ENCODE measurements around the gene FBN2. TPM values are rescaled to one million over a fixed set of nuclear protein-coding genes. Genes with fewer than 3 reads are reported as not detected.
"Not testable (repeated sequence)": the region's sequence is repeated elsewhere in the genome, so short reads cannot be mapped to it uniquely, and the experiment has no call there.

The FBN2 gene
- polyA plus RNA-seq, 4 donors: 73.4 to 450 (median 108) TPM

DNA sequence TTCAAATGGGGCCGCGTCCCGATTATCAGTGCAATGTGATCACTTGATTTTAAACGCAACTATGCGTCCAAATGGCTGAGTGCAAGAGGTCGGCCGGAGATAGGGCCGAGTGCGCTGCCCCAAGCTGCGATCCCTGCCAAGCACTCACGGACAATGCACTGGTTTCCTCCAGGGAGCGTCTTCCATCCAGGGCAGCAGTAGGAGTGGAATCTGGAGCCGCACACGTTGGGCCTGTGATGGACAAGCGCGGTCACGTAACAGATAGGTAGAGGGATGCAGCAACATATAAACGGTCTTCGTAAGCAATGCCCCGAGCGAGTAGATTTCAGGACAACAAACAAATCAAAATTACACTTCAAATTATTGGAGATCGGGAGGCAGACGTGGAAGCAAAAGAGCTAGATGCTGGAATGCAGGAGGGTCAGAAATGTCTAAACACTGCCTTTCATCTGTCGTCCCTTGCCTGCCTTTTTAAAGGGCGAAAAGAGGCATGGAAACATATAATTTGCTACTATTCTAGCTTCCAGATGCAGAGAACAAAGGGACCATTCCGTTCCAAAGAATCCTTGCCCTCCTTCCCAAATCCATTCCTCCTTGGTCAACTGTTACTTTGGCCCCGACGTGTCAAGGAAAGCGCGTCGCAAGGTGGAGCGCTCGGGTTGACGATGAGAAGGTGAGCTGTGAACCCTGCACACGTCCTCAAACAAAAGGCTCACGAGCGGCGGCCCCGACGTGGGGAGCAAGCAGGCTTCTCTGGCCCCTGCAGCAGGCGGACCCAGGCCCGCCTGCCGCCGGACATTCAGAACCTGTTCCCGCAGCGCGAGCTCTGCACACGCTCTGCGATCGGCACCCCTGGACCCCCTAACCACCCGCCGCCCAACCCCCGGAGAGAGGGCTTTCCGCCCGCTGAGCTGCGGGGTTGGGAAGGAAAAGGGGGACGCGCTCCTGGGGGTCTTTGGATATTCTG is 1.5 kb downstream of the FBN2 start:
- peak in 3 of 4 donors; percentile 21 to 39 (median 29) for DNase-seq (ENCODE audit: low read depth in 4 of 4, low spot score in 3 of 4)

DNA sequence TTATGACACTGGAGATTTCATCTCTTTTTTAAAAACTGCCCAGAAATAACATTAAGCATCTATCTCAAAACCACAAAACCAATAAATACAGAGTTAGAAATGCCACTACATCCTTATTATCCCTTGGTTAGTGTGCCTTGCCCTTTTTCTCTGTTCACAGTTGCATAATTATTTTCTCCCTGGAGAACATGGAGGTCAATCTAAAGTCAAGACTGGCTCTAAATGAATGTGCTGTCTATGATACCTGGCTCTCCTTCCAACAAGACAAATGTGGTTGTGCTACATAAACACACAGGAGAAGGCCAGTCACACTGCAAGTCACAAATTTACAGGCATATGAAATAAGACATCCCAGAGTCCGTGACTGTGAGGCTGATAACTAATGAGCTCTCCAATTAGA is 2.8 kb downstream of the FBN2 start:
- DNase-seq (ENCODE audit: low read depth in 4 of 4, low spot score in 3 of 4): no peak

DNA sequence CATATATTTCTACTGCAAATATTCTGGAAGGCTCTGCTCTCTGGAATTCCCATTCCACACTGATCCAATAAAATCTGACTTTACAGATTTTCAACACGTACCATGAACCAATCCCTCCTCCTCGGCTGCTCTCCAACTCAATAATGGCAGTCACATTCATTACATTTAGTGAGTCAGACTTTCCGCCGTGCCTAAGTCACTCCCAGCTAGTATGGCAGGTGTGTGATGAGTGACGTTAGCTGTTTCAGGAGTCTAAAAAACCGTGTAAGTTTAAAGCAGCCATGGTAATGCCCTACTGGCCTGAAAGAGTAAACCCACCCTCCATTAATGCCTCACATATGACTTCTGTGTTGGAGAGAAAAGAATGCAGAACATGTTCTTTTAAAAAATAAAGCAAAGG is 3.3 kb downstream of the FBN2 start:
- DNase-seq (ENCODE audit: low read depth in 4 of 4, low spot score in 3 of 4): no peak

DNA sequence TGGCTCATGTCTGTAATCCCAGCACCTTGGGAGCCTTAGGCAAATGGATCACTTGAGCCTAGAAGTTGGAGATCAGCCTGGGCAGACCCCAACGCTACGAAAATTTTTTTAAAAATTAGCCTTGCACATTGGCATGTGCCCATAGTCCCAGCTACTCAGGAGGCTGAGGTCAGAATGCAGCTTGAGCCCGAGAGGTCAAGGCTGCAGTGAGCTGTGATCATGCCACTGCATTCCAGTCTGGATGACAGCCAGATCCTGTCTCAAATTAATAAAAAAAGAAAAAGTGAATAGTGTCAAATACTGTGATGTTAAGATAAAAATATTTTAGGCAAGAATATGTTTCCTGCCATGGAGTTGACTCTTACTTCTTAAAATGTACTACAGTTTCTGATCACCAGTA is 5.3 kb downstream of the FBN2 start:
- no peak for DNase-seq (ENCODE audit: low read depth in 4 of 4, low spot score in 3 of 4)

DNA sequence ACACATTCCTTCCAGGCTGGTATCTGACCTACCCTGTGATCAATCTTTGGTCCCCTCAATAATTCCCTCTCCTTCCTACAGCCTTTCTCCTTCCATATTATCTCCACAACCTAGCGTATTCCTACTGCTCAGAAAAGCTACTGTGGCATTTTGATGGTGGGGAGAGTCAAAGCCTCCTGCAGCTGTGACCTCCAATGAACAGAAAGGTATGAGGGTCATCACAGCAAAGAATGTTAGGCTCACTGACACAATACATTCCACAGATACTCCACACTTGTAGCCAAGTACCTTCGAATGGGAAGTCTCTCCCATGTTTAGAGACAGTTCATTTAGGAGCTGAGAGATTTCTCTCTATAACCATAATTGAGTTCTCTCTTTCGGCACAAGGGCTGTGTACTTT is 5.9 kb downstream of the FBN2 start:
- no peak for DNase-seq (ENCODE audit: low read depth in 4 of 4, low spot score in 3 of 4)

DNA sequence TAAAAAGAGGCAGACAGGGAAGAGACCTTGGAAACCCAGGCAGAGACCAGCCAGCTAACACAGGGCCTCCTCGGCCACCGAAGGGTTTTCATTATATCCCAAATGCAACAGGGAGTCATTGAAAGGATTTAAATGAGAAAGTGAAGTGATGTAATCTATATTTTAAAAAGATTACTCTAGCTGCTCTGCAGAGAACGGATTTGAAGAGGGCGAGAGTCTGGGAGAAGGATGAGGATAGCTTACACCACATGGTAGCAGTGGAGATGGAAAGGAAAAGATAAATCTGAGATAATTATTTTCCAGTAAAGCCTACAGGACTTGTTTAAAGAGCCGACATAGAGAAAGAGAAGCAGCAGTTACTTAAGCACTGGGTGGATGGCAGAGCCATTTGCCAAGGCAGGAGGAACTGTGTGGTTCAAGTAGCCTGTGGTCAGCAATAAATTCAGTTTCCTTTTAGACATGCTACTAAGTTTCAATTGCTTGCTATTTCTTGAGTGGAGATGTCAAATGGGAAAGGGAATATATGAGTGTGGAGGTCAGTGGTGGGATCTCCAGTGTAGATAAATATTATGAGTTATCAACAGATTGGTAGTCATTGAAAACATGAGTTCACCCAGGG is 9.3 kb downstream of the FBN2 start:
- no peak for DNase-seq (ENCODE audit: low read depth in 4 of 4, low spot score in 3 of 4)

DNA sequence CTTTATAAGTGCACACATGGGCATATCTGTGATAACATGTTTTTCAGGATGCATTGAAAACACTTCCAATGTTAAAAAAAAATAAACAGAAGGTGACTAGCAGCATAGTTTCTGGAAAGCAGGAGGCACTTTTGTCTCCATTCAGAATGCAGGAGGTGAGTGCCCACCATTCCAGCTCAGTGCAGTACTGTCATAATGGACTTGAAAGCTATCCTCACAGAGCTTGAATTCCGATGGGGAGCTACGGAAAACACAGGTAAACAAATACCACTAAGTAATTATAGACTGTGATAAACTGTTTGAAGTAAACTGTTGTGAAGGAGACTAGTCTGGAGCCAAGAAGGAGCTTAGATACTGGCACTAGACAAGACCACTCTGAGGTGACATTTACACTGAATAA is 9.9 kb downstream of the FBN2 start:
- DNase-seq (ENCODE audit: low read depth in 4 of 4, low spot score in 3 of 4): no peak

DNA sequence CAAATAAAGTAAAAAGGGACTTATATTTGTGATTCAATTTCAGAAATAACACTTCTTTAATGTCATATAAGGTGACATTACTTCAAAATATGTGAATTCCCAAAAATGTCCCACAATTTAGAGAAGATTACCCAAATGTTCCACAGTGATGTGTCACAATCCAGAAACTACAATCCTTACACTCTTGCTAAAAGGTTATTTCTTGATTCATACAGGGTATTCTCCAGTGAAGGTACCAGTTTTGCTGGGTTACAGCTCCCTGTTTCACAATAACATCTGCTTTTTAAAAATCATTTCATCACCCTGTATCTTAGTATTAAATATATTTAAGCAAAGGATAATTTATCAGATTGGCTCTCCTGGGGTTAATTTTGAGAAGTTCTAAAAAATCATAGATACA is 11.0 kb downstream of the FBN2 start:
- no peak for DNase-seq (ENCODE audit: low read depth in 4 of 4, low spot score in 3 of 4)

DNA sequence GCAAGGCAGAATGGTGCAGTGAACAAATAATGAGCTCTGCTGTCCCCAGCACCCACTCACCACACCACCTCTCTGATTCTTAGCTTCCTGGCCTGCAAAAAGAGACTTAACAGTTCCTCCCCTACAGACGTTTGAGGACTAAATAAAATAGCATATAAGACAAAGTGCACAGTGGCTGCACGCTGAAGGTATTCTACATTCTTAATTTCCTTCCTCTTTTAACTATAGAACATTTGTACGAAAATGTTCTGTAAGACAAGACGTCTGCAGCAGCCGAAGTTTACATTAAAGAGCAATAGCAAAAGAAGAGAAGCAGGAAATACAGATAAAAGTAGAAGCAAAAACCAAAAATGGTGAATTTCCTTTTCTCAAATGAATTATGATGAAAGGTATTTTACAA is 15.7 kb downstream of the FBN2 start:
- no peak for DNase-seq (ENCODE audit: low read depth in 4 of 4, low spot score in 3 of 4)

DNA sequence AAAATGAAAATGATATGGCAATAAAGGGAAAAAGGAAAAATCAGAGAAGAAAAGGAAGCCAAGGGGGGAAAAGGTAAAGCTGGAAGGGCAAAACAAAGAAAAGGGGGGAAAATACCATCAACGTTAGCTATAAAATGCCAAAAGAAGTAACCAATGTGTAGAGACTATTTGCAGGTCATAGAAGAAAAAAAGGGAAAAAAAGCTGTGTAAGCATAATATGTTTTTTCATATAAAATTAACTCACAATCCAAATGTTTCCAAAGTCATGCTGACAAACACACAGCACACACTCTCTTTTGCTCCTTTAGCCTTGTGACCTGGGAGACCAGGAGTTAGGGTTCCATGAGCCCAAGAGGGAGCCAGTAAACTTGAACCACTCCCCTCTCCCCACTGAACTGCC is 18.2 kb downstream of the FBN2 start:
- no peak for DNase-seq (ENCODE audit: low read depth in 4 of 4, low spot score in 3 of 4)

DNA sequence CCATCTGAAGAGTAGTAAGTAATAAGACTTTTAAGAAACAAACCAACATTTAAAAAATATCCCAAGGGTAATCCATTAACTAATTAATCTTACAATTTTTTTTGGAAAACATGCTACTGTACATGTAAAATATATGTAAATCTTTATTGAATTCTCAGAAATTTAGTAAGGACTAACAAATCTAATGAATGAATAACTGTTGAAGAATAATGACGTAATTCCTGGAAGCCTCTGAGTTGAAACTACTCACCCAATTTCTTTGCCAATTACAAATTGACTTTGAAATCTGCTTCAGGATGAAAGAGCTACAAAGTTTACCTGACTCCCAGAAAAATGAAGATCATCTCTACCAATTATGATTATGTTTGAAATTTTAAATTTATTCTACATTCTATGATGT is 21.1 kb downstream of the FBN2 start:
- DNase-seq (ENCODE audit: low read depth in 4 of 4, low spot score in 3 of 4): no peak

DNA sequence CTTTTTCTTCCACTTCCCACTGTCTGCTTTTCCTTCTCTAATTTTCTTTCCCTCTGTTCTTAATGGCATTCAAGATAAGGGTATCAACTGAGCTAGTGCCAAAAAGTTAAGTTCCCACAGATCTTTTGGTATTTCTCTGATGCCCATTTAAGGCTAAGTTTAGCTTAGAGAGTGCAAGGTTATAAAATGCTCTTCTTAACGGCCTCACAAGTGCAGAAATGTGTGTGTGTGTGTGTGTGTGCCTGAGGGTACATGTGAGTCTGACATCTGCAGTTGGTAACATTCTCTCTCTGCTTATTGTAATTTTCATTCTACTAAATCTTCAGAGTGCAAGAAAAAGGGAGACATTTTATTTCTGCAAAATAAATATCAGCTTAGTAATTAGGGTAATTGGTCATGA is 24.2 kb downstream of the FBN2 start:
- no peak for DNase-seq (ENCODE audit: low read depth in 4 of 4, low spot score in 3 of 4)

DNA sequence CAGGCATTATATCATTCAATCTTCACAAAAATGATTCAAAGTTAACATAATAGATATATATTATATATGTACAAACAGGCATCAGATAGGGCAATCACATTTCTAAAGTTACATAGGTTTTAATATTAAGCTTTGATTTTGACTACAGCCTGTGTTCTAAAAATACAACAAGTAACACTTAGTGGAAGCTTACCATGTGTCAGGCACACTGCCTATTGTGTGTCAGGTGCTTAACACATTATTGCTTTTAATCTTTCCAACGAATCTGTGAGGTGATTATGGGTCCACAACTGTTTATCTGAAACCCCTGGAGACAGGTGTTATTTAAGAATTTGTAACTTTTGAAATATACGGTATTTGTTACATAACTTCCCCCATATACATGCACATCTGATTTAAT is 25.2 kb downstream of the FBN2 start:
- DNase-seq (ENCODE audit: low read depth in 4 of 4, low spot score in 3 of 4): no peak

DNA sequence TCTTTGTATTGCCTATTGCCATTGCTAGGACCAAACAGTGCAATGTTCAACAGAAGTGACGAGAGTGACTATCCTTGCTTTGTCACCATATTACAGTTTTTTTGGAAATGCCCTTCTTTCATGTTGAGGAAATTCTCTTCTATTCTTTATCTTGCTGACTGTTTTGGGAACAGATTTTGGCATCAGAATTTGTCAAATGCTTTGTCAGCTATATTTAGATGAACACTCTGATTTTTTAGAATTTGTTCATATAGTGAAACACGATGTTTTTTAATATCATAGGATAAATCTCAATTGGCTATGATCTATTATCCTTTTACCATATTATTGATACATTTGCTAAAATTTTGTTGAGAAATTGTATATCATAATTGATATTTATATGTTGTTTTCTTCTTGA is 31.4 kb downstream of the FBN2 start:
- DNase-seq (ENCODE audit: low read depth in 4 of 4, low spot score in 3 of 4): no peak

DNA sequence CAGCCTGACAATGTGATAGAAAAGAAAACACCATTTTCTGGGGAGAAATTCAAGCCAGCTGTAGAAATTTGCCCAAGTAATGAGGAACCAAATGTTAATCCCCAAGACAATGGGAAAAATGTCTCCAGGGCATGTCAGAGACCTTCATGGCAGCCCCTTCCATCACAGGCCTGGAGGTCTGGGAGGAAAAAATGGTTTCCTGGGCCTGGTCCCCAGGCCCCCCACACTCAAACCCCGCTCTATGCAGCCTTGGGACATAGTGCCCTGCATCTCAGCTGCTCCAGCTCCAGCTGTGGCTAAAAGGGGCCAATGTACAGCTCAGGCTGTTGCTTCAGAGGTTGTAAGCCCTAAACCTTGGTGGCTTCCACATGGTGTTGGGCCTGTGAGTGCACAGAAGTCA is 34.3 kb downstream of the FBN2 start:
- DNase-seq (ENCODE audit: low read depth in 4 of 4, low spot score in 3 of 4): not testable (repeated sequence)

DNA sequence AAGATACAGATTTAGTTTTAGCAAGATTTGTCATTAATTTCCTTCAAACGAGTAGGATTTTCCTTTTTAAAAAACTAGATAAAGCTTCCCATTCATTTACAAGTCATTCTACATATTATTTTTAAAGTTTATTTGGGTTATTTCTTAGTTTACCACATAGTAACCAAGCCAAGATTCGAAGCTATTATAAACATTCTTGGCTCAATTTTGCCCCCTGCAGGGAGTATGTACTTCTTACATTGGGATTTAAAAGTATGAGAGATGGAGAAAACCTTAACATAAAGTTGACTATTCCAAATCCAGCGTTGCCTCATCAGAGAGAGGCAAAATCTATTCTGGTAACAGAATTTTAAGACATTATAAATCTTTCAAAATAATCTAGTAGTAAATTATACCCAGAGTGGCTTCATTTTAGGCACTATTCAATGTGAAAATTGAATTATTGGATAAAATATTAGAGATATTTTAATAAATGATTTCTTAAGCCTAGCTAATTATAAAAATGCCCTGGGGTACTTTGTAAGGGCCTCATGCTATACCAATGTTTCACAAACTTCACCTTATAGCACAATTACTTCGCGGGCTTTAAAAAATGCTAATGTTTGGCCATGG is 39.1 kb downstream of the FBN2 start:
- DNase-seq (ENCODE audit: low read depth in 4 of 4, low spot score in 3 of 4): peak; percentile 35 to 48 (median 44)

DNA sequence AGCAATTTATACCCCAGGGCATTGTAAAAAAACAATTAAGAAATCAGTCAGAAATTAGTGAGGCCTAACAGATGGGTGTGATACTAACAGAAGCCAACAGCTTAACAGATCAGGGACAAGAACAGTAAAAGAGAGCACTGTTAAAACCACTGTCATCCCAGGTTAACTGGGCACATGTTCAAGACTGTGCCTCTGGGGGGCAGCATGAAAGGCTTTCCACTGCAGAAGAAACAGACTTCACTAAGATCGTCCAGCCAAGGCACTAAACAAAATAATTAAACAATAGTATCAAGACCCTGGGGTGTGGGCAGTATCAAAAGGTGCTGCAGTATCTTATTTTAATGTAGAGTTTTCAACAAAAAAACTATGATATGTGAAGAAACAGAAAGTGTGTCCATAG is 43.5 kb downstream of the FBN2 start:
- DNase-seq (ENCODE audit: low read depth in 4 of 4, low spot score in 3 of 4): no peak

DNA sequence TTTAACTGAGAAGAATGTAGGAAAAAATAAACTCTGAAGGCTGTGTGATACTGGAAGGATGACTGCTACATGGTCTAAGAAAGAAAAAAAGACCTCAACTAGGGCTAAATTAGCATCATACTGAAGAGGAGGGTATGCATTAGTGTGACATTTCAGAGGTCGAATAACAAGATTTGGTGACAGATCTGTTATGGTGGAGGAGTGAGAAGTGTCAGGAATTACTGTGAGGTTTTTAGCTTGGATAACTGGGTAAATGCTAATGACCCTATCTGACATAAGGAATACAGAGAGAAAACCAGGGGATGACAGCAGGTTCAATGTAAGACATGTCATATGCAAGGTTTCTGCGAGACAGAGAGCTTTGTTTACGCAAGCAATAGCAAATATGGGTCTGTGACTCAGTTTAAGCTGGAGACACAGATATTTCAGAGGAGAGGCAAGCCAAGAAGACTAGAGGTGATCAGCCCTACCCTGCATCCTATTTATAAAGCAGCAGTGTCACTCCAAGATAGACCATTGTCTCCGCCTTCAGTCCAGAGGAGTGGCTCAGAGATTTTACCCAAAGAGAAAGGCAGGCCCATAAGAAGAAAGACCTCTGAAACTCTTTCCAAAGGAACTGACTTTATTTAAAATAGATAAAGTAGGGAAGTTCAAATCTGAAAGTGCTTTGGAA is 44.3 kb downstream of the FBN2 start:
- no peak for DNase-seq (ENCODE audit: low read depth in 4 of 4, low spot score in 3 of 4)

DNA sequence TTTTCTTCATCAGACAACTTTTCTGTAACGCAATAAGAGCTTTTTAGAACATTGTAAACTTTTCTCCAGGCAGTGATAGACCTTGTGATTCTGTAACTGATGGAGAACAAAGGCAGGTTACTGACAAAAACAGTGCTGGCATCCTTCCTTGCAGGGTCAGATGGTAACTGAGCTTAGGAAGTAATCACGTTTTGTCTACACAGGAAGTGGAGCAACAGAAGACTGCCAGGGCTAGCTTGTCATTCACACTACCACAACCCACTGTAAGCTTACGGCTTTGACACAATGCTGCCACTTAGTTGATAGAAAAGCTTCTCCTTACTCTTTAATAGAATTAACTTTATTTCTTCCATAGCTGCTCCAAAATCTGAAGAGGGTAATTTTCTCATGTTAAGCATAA is 46.8 kb downstream of the FBN2 start:
- no peak for DNase-seq (ENCODE audit: low read depth in 4 of 4, low spot score in 3 of 4)

DNA sequence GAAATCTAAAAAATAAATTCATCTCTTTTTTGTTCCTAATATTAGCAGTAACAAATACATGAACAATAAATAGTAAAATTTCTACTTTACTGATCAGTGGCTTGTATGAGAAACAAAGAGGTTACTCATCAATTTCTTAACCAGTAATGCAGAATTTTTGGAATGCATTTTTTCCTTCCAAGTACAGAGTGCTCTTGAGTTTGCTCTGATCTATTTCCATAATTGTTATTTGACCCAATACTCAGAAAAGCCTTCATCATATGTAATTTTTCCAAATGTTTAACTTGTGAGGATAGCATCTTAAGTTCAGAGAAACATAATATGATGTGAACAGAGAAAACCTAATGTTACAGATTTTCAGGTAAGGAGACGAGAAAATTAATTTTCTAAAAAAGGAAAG is 47.3 kb downstream of the FBN2 start:
- no peak for DNase-seq (ENCODE audit: low read depth in 4 of 4, low spot score in 3 of 4)

DNA sequence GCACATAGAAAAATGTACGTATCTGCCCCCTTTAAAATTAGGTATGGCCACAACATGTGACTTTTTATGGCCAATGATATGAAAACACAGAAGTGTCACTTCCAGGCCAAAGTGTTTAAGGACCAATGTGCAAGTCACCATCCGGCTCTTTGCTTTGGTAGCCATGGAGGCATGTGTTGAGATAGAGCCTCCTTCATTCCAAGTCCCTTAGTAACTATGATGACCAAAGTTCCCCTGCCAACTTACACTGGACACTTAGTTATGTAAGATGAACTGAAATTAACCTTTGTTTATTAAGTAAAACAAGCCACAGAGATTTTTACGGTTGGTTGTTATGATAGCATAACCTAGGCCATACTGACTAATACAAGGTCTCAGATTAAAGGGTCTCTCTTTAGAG is 51.0 kb downstream of the FBN2 start:
- no peak for DNase-seq (ENCODE audit: low read depth in 4 of 4, low spot score in 3 of 4)

Measured in left renal pelvis (tissue), 4 donors.